ENCODE data around the gene MAPK11. TPM values are rescaled to one million over a fixed set of nuclear protein-coding genes. Genes with fewer than 3 reads are reported as not detected.

Gene MAPK11
- total RNA-seq, 1 experiment from 2014 or later: 5.5 TPM

DNA sequence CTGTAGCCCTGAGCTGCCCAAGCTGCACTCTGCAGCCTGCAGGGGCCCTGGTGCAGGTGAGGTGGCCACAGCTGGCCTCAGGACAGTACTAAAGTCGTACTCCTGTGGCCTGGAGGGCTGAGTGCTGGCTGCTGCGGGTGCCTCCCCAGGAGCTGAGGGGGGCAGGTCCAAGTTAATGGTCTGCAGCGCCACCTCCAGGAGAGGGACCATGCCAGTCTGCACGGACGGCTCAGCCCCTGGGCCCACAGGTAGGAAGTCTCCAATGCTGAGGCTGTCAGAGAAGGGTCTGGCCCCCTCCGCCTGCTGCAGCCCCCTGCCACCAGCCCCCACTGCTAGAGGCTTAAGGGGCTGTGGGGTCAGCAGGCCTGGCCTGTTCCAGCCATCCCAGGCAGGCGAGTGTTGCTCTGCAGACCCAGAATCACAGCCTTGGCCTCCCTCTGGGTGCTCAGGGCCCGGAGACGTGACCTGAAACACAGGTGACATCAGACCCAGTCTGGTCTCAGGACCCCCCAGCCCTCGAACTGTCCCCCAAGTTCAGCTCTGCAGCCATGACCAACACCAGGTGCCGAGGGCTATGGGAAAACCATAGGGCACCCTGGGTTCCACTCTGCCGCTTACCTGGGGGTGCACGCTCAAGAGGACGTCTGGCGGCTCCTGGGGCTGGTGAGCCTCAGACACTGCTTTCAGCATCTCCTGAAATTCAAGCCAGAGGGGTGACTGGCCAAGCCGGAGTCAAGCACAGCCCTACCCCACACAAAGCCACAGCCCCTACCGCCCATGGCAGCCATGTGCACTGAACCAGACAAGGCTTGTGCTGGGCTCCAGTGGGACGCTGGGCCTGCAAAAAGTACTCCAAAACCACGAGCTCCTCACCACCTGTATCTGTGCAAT is 48.5 kb downstream of the MAPK11 start:
- Histone ChIP-seq H2AFZ (no peak overlapping the region), H3K4me2 (no peak overlapping the region), H3K9me3 (ENCODE audit: insufficient read depth, low read depth) (no peaks in the 10 kb centered on the region), H3K4me1 (replicated peaks; ENCODE audit: insufficient read depth) (no peaks in the 10 kb centered on the region), H3K27me3 (ENCODE audit: insufficient read depth, low read depth) (no peaks in the 10 kb centered on the region), H3K27ac (no peak overlapping the region), H4K20me1 (ENCODE audit: insufficient read depth) (peaks cover 61% of the 10 kb centered on the region), H3K36me3 (ENCODE audit: low read depth) (peaks cover 38% of the 10 kb centered on the region), H3K4me3 (no peak overlapping the region), H3F3A (ENCODE audit: insufficient read depth, low read depth) (peaks cover 19% of the 10 kb centered on the region; the same call in 1 of the 2 replicates), H3K79me2 (ENCODE audit: low read depth) (no peaks in the 10 kb centered on the region), H3K9me2 (ENCODE audit: insufficient read depth) (no peaks in the 10 kb centered on the region)
- no TSS peak for BruUV-seq (replicated peaks)
- DNase-seq: no peak
- intact Hi-C loops (cut with micrococcal nuclease; ENCODE audit: unreplicated experiment): no loop called here
- ChIA-PET POLR2A (ENCODE audit: unreplicated experiment) (no interaction called here), CTCF (no interaction called here)
- TF ChIP-seq CTCF (conservative IDR thresholded peaks at IDR 0.05) (peak; percentile 33; the same call in 1 of the 2 replicates), EZH2 (IDR thresholded peaks at IDR 0.05; ENCODE audit: low read depth) (no peak)

DNA sequence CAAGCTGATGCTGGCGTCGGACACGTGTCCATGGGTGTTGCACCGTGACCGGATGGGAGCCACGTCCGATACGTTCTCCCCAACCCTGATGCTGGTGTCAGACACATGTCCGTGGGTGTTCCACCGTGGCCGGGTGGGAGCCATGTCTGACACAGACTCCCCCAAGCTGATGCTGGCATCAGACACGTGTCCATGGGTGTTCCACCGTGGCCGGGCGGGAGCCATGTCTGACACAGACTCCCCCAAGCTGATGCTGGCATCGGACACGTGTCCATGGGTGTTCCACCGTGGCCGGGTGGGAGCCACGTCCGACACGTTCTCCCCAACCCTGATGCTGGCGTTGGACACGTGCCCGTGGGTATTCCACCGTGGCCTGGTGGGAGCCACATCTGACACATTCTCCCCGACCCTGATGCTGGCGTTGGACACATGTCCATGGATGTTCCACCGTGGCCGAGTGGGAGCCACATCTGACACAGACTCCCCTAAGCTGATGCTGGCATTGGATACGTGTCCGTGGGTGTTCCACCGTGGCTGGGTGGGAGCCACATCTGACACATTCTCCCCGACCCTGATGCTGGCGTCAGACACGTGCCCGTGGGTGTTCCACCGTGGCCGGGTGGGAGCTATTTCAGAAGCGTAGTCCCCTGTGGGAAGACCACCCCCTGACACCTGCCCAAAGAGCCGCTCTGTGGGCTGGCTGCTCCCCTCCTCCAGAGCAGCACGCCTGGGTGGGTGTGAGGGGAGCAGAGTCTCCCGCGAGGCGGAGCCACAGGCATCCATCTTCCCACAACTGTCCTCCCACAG is 49.4 kb downstream of the MAPK11 start:
- peaks cover 43% of the 10 kb centered on the region for H3K36me3 ChIP-seq (ENCODE audit: low read depth)
- no peak overlapping the region for H2AFZ ChIP-seq
- no peaks in the 10 kb centered on the region for H3K79me2 ChIP-seq (ENCODE audit: low read depth)
- ChIA-PET CTCF (no interaction called here), POLR2A (ENCODE audit: unreplicated experiment) (no interaction called here)
- H3K27me3 ChIP-seq (ENCODE audit: insufficient read depth, low read depth): no peaks in the 10 kb centered on the region
- H3K4me2 ChIP-seq: no peak overlapping the region
- peaks cover 69% of the 10 kb centered on the region for H4K20me1 ChIP-seq (ENCODE audit: insufficient read depth)
- no peak for TF ChIP-seq EZH2 (IDR thresholded peaks at IDR 0.05; ENCODE audit: low read depth)
- TF ChIP-seq CTCF (conservative IDR thresholded peaks at IDR 0.05): no peak
- no peak overlapping the region for H3K4me3 ChIP-seq
- H3K9me3 ChIP-seq (ENCODE audit: insufficient read depth, low read depth): no peaks in the 10 kb centered on the region
- no peak overlapping the region for H3K27ac ChIP-seq
- H3K4me1 ChIP-seq (replicated peaks; ENCODE audit: insufficient read depth): no peaks in the 10 kb centered on the region
- no peaks in the 10 kb centered on the region for H3K9me2 ChIP-seq (ENCODE audit: insufficient read depth)
- no peak for DNase-seq
- intact Hi-C loops (cut with micrococcal nuclease; ENCODE audit: unreplicated experiment): no loop called here
- BruUV-seq (replicated peaks): no TSS peak
- H3F3A ChIP-seq (ENCODE audit: insufficient read depth, low read depth): peaks cover 20% of the 10 kb centered on the region; the same call in 1 of the 2 replicates

- no TSS peak for BruUV-seq (replicated peaks)
- H3K27me3 ChIP-seq (ENCODE audit: insufficient read depth, low read depth): no peaks in the 10 kb centered on the region
- ChIA-PET POLR2A (ENCODE audit: unreplicated experiment) (no interaction called here), CTCF (no interaction called here)
- peaks cover 43% of the 10 kb centered on the region for H3K36me3 ChIP-seq (ENCODE audit: low read depth)
- no peak overlapping the region for H3K27ac ChIP-seq
- TF ChIP-seq EZH2 (IDR thresholded peaks at IDR 0.05; ENCODE audit: low read depth): no peak
- TF ChIP-seq CTCF (conservative IDR thresholded peaks at IDR 0.05): no peak
- no peaks in the 10 kb centered on the region for H3K9me3 ChIP-seq (ENCODE audit: insufficient read depth, low read depth)
- peaks cover 72% of the 10 kb centered on the region for H4K20me1 ChIP-seq (ENCODE audit: insufficient read depth)
- no peaks in the 10 kb centered on the region for H3K9me2 ChIP-seq (ENCODE audit: insufficient read depth)
- no peaks in the 10 kb centered on the region for H3K79me2 ChIP-seq (ENCODE audit: low read depth)
- intact Hi-C loops (cut with micrococcal nuclease; ENCODE audit: unreplicated experiment): no loop called here
- no peak overlapping the region for H2AFZ ChIP-seq
- DNase-seq: no peak
- peaks cover 26% of the 10 kb centered on the region; the same call in 1 of the 2 replicates for H3F3A ChIP-seq (ENCODE audit: insufficient read depth, low read depth)
- no peak overlapping the region for H3K4me3 ChIP-seq
- no peak overlapping the region for H3K4me2 ChIP-seq
- no peaks in the 10 kb centered on the region for H3K4me1 ChIP-seq (replicated peaks; ENCODE audit: insufficient read depth)
These were observed 50.2 kb downstream of the MAPK11 start for GRCh38 chr22:50219800-50220602.

All from PC-9 (cell line).